Left ventricle myocardium inferior (tissue), 1 donor: ENCODE measurements around the gene UBXN6. TPM values are rescaled to one million over a fixed set of nuclear protein-coding genes. Genes with fewer than 3 reads are reported as not detected.
A peak's percentile ranks its signal among the peaks of the same experiment; 100 is the strongest.

Experiments used
- DNase-seq: peaks from one replicate; pipeline ENCODE4 v3.0.0-alpha.2; 2020
- H3K27ac ChIP-seq: fragments of 200-600 bp; replicated peaks from 2 replicates; pipeline ENCODE4 v1.8.0; 2021
- H3K27me3 ChIP-seq: fragments of 200-600 bp; 2 replicates; pipeline ENCODE4 v1.8.0; 2021; ENCODE audit warnings: low read depth
- H3K36me3 ChIP-seq: fragments of 200-600 bp; 2 replicates; pipeline ENCODE4 v1.8.0; 2021
- H3K4me1 ChIP-seq: fragments of 200-600 bp; 2 replicates; pipeline ENCODE4 v1.8.0; 2021
- H3K4me3 ChIP-seq: fragments of 200-600 bp; 2 replicates; pipeline ENCODE4 v1.8.0; 2021; ENCODE audit warnings: mild to moderate bottlenecking, moderate library complexity
- H3K9me3 ChIP-seq: fragments of 200-600 bp; replicated peaks from 2 replicates; pipeline ENCODE4 v1.8.0; 2021
- intact Hi-C: fragments of 100-400 bp; cut with micrococcal nuclease; formaldehyde crosslinking; loops from one replicate; pipeline ENCODE4 v1.11.0; 2022
- total RNA-seq: library from RNA; stranded (reverse); fragmentation: NEBNext Ultra II Directional; extraction: Animal tissue kit (Norgen Biotek cat#: 25700); gene quantifications from one replicate; pipeline ENCODE4 v1.2.1, GENCODE V29; 2021
- TF ChIP-seq, protein P1 (sequence below): fragments of 200-600 bp; IDR thresholded peaks from 2 replicates; pipeline ENCODE4 v1.8.0; 2021; ENCODE audit warnings: antibody characterized with exemption, mild to moderate bottlenecking, borderline replicate concordance
- donor health status: DM: no; HTN: yes; CAD: no; lungs with severe emphysema.

The UBXN6 gene
- total RNA-seq, 1 donor from 2014 or later = 113 TPM

DNA sequence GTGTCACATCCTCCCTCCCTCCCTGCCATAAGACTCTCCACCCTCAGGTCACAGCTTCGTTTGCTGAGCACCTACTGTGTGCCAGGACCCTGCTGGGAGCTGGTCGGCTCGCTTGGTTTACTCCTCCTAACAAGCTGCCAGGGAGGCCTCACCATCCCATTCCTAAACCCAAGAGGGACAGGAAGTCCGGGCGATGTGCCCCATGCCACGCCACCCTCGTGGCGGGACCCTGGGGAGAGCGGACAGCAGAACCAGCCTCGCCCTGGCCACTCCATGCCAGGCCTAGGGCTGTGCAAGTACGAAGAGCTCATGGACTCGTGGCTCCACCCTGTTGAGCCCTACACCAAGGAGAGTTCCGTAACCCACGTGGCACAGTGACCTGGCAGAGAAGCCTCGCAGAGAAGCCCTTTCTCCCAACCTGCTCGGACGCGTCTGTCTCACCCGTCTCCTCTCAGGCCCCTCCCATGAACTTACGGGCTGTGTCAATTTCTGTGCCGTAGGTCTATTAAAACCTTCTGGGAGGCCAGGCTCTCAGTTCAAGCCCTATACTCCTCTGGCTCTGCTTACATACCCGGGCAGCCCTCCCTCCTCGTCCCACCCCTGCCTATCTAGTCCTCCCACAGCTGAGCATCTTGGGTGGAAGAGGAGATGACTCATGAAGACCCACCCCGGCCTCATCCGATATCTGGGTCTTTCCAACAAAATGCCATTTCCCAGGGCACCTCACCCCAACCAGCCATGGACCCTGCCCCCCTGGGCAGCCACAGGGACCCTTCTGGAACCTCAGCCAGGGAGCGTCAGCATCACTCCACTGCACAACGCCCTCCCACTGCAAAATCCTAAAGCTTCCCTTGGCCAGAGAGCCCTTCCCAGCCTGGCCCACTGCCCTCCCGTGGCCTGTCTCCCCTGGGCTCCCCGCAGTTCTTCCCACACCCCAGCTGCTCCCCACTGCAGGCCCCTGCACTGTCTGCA lies 2.6 kb downstream of the UBXN6 start:
- peaks cover 43% of the 10 kb centered on the region for H3K4me1 ChIP-seq
- TF ChIP-seq, protein P1, sequence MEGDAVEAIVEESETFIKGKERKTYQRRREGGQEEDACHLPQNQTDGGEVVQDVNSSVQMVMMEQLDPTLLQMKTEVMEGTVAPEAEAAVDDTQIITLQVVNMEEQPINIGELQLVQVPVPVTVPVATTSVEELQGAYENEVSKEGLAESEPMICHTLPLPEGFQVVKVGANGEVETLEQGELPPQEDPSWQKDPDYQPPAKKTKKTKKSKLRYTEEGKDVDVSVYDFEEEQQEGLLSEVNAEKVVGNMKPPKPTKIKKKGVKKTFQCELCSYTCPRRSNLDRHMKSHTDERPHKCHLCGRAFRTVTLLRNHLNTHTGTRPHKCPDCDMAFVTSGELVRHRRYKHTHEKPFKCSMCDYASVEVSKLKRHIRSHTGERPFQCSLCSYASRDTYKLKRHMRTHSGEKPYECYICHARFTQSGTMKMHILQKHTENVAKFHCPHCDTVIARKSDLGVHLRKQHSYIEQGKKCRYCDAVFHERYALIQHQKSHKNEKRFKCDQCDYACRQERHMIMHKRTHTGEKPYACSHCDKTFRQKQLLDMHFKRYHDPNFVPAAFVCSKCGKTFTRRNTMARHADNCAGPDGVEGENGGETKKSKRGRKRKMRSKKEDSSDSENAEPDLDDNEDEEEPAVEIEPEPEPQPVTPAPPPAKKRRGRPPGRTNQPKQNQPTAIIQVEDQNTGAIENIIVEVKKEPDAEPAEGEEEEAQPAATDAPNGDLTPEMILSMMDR = no peak
- H3K27ac ChIP-seq = peak overlapping the region; percentile 93
- no peaks in the 10 kb centered on the region for H3K9me3 ChIP-seq
- peak overlapping the region; percentile 80 for H3K4me3 ChIP-seq
- intact Hi-C loops = no loop called here
- no peak for DNase-seq
- peaks cover 44% of the 10 kb centered on the region for H3K36me3 ChIP-seq
- H3K27me3 ChIP-seq = no peaks in the 10 kb centered on the region

DNA sequence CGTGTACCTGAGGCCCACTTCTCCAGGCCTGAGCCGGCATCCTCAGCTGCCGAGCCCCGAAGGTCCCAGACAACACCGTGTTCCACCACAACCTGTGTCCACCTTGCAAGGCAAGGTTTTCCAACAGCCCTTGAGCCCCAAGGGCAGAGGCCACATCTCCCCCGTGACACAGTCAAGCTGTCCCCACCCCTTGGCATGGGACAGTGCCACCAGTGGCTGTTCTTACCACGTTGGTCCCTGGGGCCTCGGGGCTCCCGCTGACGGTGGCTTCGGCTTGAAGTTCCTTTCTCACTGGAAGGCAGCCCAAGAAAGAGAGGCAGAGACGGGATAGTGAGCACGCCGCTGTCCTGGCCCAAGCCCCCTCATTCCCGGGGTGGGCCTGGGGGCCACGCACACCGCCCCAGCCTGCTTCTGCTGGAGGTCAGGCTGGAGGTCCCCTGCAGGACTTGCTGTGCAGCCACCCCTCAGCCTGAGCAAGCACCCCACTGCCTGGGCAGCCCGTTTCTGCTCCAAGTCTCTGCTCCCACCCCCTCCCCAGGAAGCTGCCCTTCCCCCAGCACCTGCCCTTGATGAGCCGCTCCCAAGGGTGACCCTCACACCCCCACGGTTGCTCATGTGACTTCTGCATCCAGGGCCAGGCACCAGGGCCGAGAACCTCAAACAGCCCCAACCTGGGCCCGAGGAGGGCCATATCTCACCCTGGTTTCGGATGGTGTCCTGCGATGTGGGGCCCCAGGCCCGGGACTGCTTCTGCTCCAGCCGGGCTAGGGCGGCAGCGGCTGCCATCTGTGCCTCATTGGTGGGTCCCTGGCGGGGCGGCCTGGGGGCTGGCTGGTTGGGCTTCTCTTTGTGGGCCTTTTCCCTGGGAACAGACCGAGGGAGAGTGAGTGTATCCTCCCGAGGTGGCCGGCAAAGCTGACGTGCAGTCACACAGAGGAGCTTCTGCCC lies 4.1 kb downstream of the UBXN6 start:
- Histone ChIP-seq H3K27ac (peak overlapping the region; percentile 56), H3K9me3 (no peaks in the 10 kb centered on the region), H3K4me3 (no peak overlapping the region), H3K4me1 (peaks cover 54% of the 10 kb centered on the region), H3K36me3 (peaks cover 59% of the 10 kb centered on the region), H3K27me3 (no peaks in the 10 kb centered on the region)
- TF ChIP-seq, protein P1 = no peak
- no peak for DNase-seq
- intact Hi-C loops = no loop called here

DNA sequence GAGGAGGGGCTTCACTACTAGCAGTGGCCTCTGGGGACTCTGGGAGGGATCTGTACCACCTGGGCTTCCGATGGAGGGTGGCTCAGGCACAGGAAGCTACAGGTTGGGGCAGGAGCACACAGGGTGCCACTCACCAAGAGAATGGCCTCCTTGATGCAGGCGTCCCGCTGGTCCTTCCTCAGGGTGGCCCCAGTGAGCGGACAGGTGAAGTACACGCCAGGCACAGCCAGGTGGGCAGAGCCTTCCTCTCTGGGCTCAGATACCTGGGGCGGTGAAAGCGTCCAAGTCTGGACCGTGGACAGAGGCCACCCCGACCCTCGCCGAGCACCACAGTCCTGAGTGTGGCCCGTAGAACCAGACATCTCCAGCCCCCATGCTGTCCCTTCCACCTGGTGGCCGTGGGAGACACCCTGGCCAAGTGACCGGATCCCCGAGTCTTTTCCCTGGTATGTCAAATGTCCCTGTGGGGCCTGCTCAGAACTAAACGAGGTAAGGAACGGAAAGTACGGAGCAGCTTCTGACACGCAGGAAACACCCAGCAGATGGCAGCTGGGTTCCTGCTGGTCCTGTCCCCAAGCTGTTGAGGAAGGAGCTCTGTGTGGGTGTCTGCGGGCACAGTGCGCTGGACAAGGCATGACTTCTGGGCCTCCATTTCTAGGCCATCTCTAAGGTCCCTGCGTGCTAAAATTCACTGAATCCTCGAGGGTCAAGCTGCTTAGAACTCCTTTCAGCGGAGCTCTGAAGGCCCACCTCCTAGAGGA lies 5.2 kb downstream of the UBXN6 start:
- Histone ChIP-seq H3K4me1 (peaks cover 52% of the 10 kb centered on the region), H3K27ac (peak overlapping the region; percentile 56), H3K9me3 (no peaks in the 10 kb centered on the region), H3K27me3 (no peaks in the 10 kb centered on the region), H3K4me3 (no peak overlapping the region), H3K36me3 (peaks cover 70% of the 10 kb centered on the region)
- TF ChIP-seq, protein P1 = no peak
- no peak for DNase-seq
- intact Hi-C loops = no loop called here

DNA sequence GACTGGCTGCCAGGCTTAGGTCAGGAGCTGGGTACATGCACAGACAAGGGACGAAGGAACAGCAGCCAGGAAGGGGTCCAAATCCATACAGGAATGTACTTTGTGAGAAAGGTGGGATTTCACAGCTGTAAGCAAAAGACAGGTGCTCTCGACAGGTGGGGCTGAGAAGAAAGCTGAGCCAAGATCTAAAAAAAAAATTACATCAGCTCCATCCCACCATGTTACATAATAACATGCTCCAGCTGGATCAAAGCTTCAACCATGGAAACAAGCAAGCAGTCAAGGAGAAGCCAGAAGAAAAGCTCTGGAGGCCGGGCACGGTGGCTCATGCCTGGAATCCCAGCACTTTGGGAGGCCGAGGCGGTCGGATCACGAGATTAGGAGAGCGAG lies 8.0 kb downstream of the UBXN6 start:
- no peaks in the 10 kb centered on the region for H3K9me3 ChIP-seq
- peak overlapping the region; percentile 78 for H3K27ac ChIP-seq
- DNase-seq = no peak
- intact Hi-C loops = no loop called here
- no peaks in the 10 kb centered on the region for H3K27me3 ChIP-seq
- no peak overlapping the region for H3K4me3 ChIP-seq
- peaks cover 27% of the 10 kb centered on the region for H3K4me1 ChIP-seq
- TF ChIP-seq, protein P1 = no peak
- peaks cover 98% of the 10 kb centered on the region for H3K36me3 ChIP-seq
